H1 (cell line): ENCODE measurements around the gene KTN1. TPM values are rescaled to one million over a fixed set of nuclear protein-coding genes. Genes with fewer than 3 reads are reported as not detected.
A peak's percentile ranks its signal among the peaks of the same experiment; 100 is the strongest.

Experiments
- CTCF ChIA-PET: fragments of 300-600 bp; sonication (Branson Sonifier 250); formaldehyde crosslinking; loops from one replicate; lab custom pipeline; 2021; ENCODE audit not compliant: partially characterized antibody; lab: Charles Lee
- POLR2A ChIA-PET: fragments of 300-600 bp; sonication (Branson Sonifier 250); formaldehyde crosslinking; loops from one replicate; lab custom pipeline; 2021; ENCODE audit warnings: inconsistent platforms; ENCODE audit not compliant: partially characterized antibody; lab: Charles Lee
- DNase-seq, 2 experiments: peaks; one replicate each; pipeline versions ENCODE4 v3.0.0 to v3.0.0-alpha.2; 2010 to 2022; ENCODE audit warnings: low spot score in 2 of 2, low read depth in 1 of 2, mixed read lengths in 1 of 2
- FAIRE-seq: peaks from 2 replicates; lab custom pipeline; 2011; peaks lifted over from hg19 to GRCh38; lab: Jason Lieb, UNC
- H2AFZ ChIP-seq: 2 replicates; pipeline ENCODE4 v1.8.1; 2012; ENCODE audit warnings: low read length, inconsistent platforms
- H2AK5ac ChIP-seq: 2 replicates; pipeline ENCODE4 v1.6.1; 2013; ENCODE audit warnings: low read depth, low read length
- H2BK120ac ChIP-seq: replicated peaks from 2 replicates; pipeline ENCODE3; 2013; ENCODE audit warnings: low read depth, low read length, inconsistent platforms
- H2BK12ac ChIP-seq: 2 replicates; pipeline ENCODE4 v1.6.1; 2013; ENCODE audit warnings: low read depth, low read length
- H2BK15ac ChIP-seq: 2 replicates; pipeline ENCODE4 v1.6.1; 2013; ENCODE audit warnings: low read length
- H2BK20ac ChIP-seq: 2 replicates; pipeline ENCODE4 v1.6.1; 2013; ENCODE audit warnings: low read length
- H2BK5ac ChIP-seq: 2 replicates; pipeline ENCODE4 v1.6.1; 2013; ENCODE audit warnings: low read depth, low read length
- H3K14ac ChIP-seq: 2 replicates; pipeline ENCODE4 v1.6.1; 2013; ENCODE audit warnings: inconsistent platforms; ENCODE audit not compliant: insufficient read length
- H3K18ac ChIP-seq: 2 replicates; pipeline ENCODE4 v1.6.1; 2013; ENCODE audit warnings: low read length; ENCODE audit errors: extremely low read depth
- H3K23ac ChIP-seq: 2 replicates; pipeline ENCODE4 v1.6.1; 2013; ENCODE audit warnings: inconsistent platforms; ENCODE audit not compliant: insufficient read length
- H3K23me2 ChIP-seq: 2 replicates; pipeline ENCODE4 v1.6.1; 2013; ENCODE audit warnings: low read depth, low read length
- H3K27ac ChIP-seq: 2 replicates; pipeline ENCODE4 v1.6.1; 2011; ENCODE audit warnings: low read depth, low read length, inconsistent platforms
- H3K27me3 ChIP-seq, 4 experiments: replicated peaks in 1 of 4; 1 replicate in 1 of 4; 2 replicates in 3 of 4; pipeline versions ENCODE4 v1.6.1 to v1.8.1; 2011 to 2013; ENCODE audit warnings: low read length in 3 of 4, mild to moderate bottlenecking in 3 of 4, inconsistent platforms in 2 of 4, mixed read lengths in 2 of 4, moderate library complexity in 1 of 4; ENCODE audit not compliant: control insufficient read depth in 3 of 4, insufficient read depth in 3 of 4; ENCODE audit errors: extremely low read depth in 1 of 4
- H3K36me3 ChIP-seq, 4 experiments: 2 replicates each; pipeline versions ENCODE4 v1.6.1 to v1.8.1; 2011 to 2013; ENCODE audit warnings: mild to moderate bottlenecking in 4 of 4, low read length in 3 of 4, moderate library complexity in 2 of 4, control low read depth in 1 of 4, inconsistent platforms in 1 of 4; ENCODE audit not compliant: insufficient read depth in 4 of 4, control insufficient read depth in 2 of 4
- H3K4ac ChIP-seq: replicated peaks from 2 replicates; pipeline ENCODE3; 2013; ENCODE audit warnings: low read length, low read depth, mixed read lengths, inconsistent platforms; ENCODE audit not compliant: insufficient read length
- H3K4me1 ChIP-seq, 4 experiments: replicated peaks in 1 of 4; 1 replicate in 1 of 4; 2 replicates in 3 of 4; pipeline versions ENCODE4 v1.6.1 to v1.8.1; 2011 to 2013; ENCODE audit warnings: low read length in 3 of 4, inconsistent platforms in 2 of 4, mixed read lengths in 1 of 4; ENCODE audit not compliant: insufficient read depth in 4 of 4, control insufficient read depth in 3 of 4
- H3K4me2 ChIP-seq, 2 experiments: 2 replicates each; pipeline versions ENCODE4 v1.6.1 to v1.8.1; 2011 to 2013; ENCODE audit warnings: low read depth in 2 of 2, low read length in 2 of 2, control low read depth in 1 of 2, inconsistent platforms in 1 of 2, mild to moderate bottlenecking in 1 of 2; ENCODE audit not compliant: insufficient read depth in 1 of 2
- H3K4me3 ChIP-seq, 4 experiments: fragments of 200-600, 300-600 bp in 1 of 4; sonication (generic), shearing (Covaris generic), sonication (Bioruptor Twin) in 1 of 4; 2 replicates each; pipeline versions ENCODE4 v1.5.1 to v1.8.1; 2011 to 2016; ENCODE audit warnings: low read length in 4 of 4, low read depth in 3 of 4, control low read depth in 2 of 4, inconsistent platforms in 2 of 4, mild to moderate bottlenecking in 2 of 4, mixed read lengths in 1 of 4, moderate library complexity in 1 of 4; ENCODE audit not compliant: insufficient read depth in 2 of 4; ENCODE audit errors: extremely low read depth in 1 of 4
- H3K56ac ChIP-seq: replicated peaks from 2 replicates; pipeline ENCODE3; 2013; ENCODE audit warnings: low read depth, mild to moderate bottlenecking, mixed read lengths, low read length, inconsistent platforms; ENCODE audit not compliant: insufficient read length
- H3K79me1 ChIP-seq: 2 replicates; pipeline ENCODE4 v1.6.1; 2013; ENCODE audit warnings: low read depth, low read length, control low read depth
- H3K79me2 ChIP-seq, 2 experiments: 2 replicates each; pipeline versions ENCODE4 v1.6.1 to v1.8.1; 2012 to 2013; ENCODE audit warnings: low read length in 2 of 2, mild to moderate bottlenecking in 2 of 2, inconsistent platforms in 1 of 2; ENCODE audit not compliant: insufficient read depth in 2 of 2, control insufficient read depth in 1 of 2
- H3K9ac ChIP-seq, 4 experiments: replicated peaks in 1 of 4; 1 replicate in 1 of 4; 2 replicates in 3 of 4; pipeline versions ENCODE4 v1.6.1 to v1.8.1; 2011 to 2013; ENCODE audit warnings: low read depth in 3 of 4, low read length in 3 of 4, control low read depth in 2 of 4, mild to moderate bottlenecking in 2 of 4, moderate library complexity in 2 of 4, inconsistent platforms in 1 of 4; ENCODE audit errors: extremely low read depth in 1 of 4
- H3K9me3 ChIP-seq, 2 experiments: 2 replicates each; pipeline versions ENCODE4 v1.6.1 to v1.8.1; 2012 to 2013; ENCODE audit warnings: mild to moderate bottlenecking in 2 of 2, moderate library complexity in 2 of 2, control low read depth in 1 of 2, inconsistent platforms in 1 of 2, low read depth in 1 of 2, low read length in 1 of 2, mixed read lengths in 1 of 2; ENCODE audit not compliant: insufficient read depth in 2 of 2
- H4K20me1 ChIP-seq, 2 experiments: replicated peaks in 1 of 2; 2 replicates each; pipeline versions ENCODE3 to v1.8.1; 2011 to 2013; ENCODE audit warnings: inconsistent platforms in 2 of 2, low read length in 2 of 2, mild to moderate bottlenecking in 1 of 2; ENCODE audit not compliant: insufficient read depth in 2 of 2, control insufficient read depth in 1 of 2
- H4K5ac ChIP-seq: 2 replicates; pipeline ENCODE4 v1.6.1; 2013; ENCODE audit warnings: low read length, low read depth, mixed read lengths, inconsistent platforms; ENCODE audit not compliant: insufficient read length
- H4K8ac ChIP-seq: 2 replicates; pipeline ENCODE4 v1.8.0; 2013; ENCODE audit warnings: mild to moderate bottlenecking, moderate library complexity, low read length, inconsistent platforms; ENCODE audit not compliant: insufficient read depth; ENCODE audit errors: extremely low read depth
- H4K91ac ChIP-seq: replicated peaks from 2 replicates; pipeline ENCODE3; 2013; ENCODE audit warnings: low read length, mixed read lengths, inconsistent platforms; ENCODE audit not compliant: insufficient read length
- EZH2 ChIP-seq: fragments of 200-600 bp; sonication (generic); IDR thresholded peaks from 2 replicates; pipeline ENCODE4 v1.7.1; 2012; ENCODE audit warnings: low read depth, mild to moderate bottlenecking, moderate library complexity, low read length, inconsistent platforms; ENCODE audit not compliant: severe bottlenecking
- RXRA ChIP-seq: IDR thresholded peaks from 2 replicates; pipeline ENCODE4 v1.6.1; 2011; ENCODE audit warnings: low read depth, mild to moderate bottlenecking, low read length, moderate library complexity; ENCODE audit not compliant: insufficient read depth
- WGBS, 2 experiments: shearing (Covaris generic) in 1 of 2; methylation state at CpG; one replicate each; pipeline versions ENCODE4 v1.1.6 to v1.1.7; 2013 to 2015; ENCODE audit warnings: low lambda C conversion rate in 2 of 2, mixed read lengths in 2 of 2, inconsistent platforms in 1 of 2, low coverage in 1 of 2, missing lambda C conversion rate in 1 of 2; ENCODE audit not compliant: insufficient replicate concordance in 2 of 2, insufficient coverage in 1 of 2, insufficient read length in 1 of 2; ENCODE audit errors: extremely low coverage in 1 of 2, missing lambda C conversion rate in 1 of 2; 5-methylcytosine and 5-hydroxymethylcytosine counted together
- polyA plus RNA-seq, 7 experiments: library from polyadenylated mRNA; depleted of rRNA in 3 of 7; stranded (reverse) in 5 of 7; unstranded in 2 of 7; fragments of >200 nt in 5 of 7; fragments of 200-250 nt in 2 of 7; gene quantifications; 1 replicate in 5 of 7; 2 replicates in 1 of 7; 4 replicates in 1 of 7; pipeline versions ENCODE4 v1.2.1 to v1.2.3, GENCODE V29; 2011 to 2013; ENCODE audit warnings: missing spikeins in 2 of 7, mixed read lengths in 2 of 7
- total RNA-seq: library from RNA; stranded (reverse); fragmentation: NEBNext Ultra II Directional; extraction: Animal tissue kit (Norgen Biotek cat#: 25700); gene quantifications from 2 replicates; pipeline ENCODE4 v1.2.1, GENCODE V29; 2021

Gene KTN1
- total and polyA plus RNA-seq, 2 of the 8 experiments (the other 6 are each of a cell fraction or from before 2014, with no cell fraction given): 15.4 to 151 TPM

DNA sequence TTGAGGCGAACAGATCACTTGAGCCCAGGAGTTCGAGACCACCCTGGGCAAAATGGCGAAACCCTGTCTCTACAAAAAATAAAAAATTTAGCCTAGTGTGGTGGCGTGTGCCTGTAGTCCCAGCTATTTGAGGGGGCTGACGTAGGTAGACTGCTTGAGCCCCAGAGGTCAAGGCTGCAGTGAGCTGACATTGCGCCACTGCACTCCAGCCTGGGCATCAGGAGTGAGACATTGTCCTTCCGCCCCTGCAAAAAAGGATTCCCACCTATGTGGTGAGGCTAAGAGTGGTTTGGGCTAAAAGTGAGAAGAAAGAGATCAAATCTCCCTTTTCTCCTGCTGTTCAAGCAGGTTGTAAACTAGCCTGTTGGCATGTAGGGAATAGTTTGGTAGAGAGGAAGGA is 5.0 kb upstream of the KTN1 start:
- WGBS, 2 experiments: 89% methylated on average over 7 of the region's 7 CpGs; no CpG with 5 or more reads in 1 of the 2 experiments
- no peak overlapping the region for H4K8ac ChIP-seq
- no peak for DNase-seq
- H4K5ac ChIP-seq: no peak overlapping the region
- no peak overlapping the region for H3K27ac ChIP-seq
- no peak overlapping the region for H3K18ac ChIP-seq
- no peaks in the 10 kb centered on the region for H3K27me3 ChIP-seq
- no peak for TF ChIP-seq RXRA
- TF ChIP-seq EZH2: no peak
- no peak overlapping the region for H3K4me2 ChIP-seq
- no peaks in the 10 kb centered on the region for H3K23me2 ChIP-seq
- peaks cover 0 to 3% (median 2%) of the 10 kb centered on the region in 4 experiments; a peak in 3 of 7 replicates for H3K4me1 ChIP-seq
- H4K91ac ChIP-seq: no peak overlapping the region
- H3K79me1 ChIP-seq: no peaks in the 10 kb centered on the region
- no peak overlapping the region for H3K4me3 ChIP-seq
- no peak overlapping the region for H3K23ac ChIP-seq
- H3K79me2 ChIP-seq: peaks cover 4% of the 10 kb centered on the region in 2 experiments; a peak in 1 of 4 replicates
- no peak overlapping the region for H2AK5ac ChIP-seq
- CTCF ChIA-PET: interaction anchor here (1.1 to 2.6 kb wide), 2 partner anchors 41 to 128 kb away, joined by 3 to 11 read pairs; no protein-coding TSS in a partner anchor
- H3K36me3 ChIP-seq: peaks cover 0 to 3% (median 0%) of the 10 kb centered on the region in 4 experiments; a peak in 2 of 8 replicates
- H2BK20ac ChIP-seq: no peak overlapping the region
- H2BK15ac ChIP-seq: no peak overlapping the region
- H2BK120ac ChIP-seq: no peak overlapping the region
- H3K9me3 ChIP-seq: no peaks in the 10 kb centered on the region
- no peak overlapping the region for H3K56ac ChIP-seq
- no peak for FAIRE-seq
- no peak overlapping the region for H3K14ac ChIP-seq
- no peak overlapping the region for H2BK12ac ChIP-seq
- H3K9ac ChIP-seq: no peak overlapping the region
- POLR2A ChIA-PET: interaction anchor here (0.6 to 0.8 kb wide), 2 partner anchors 8 to 24 kb away, joined by 4 read pairs; no protein-coding TSS in a partner anchor
- H2AFZ ChIP-seq: no peak overlapping the region
- no peak overlapping the region for H2BK5ac ChIP-seq
- peak overlapping the region; percentile 81 for H3K4ac ChIP-seq
- H4K20me1 ChIP-seq: no peaks in the 10 kb centered on the region
